ENCODE results near the gene SFXN3.

GRCh38 chr10:101016814-101017213 lies 14.2 kb upstream of the SFXN3 start:
- TF ChIP-seq CTCF (IDR thresholded peaks at IDR 0.05; ENCODE audit: low read length) = no peak
- TF ChIP-seq EZH2 (optimal IDR thresholded peaks at IDR 0.05; ENCODE audit: low read depth, low read length) = no peak
- no peak for TF ChIP-seq EZH2phosphoT487 (IDR thresholded peaks at IDR 0.05; ENCODE audit: low read length)
